Measurements from ENCODE around the gene RNASE7. TPM values are rescaled to one million over a fixed set of nuclear protein-coding genes. Genes with fewer than 3 reads are reported as not detected.

RNASE7 gene, protein sequence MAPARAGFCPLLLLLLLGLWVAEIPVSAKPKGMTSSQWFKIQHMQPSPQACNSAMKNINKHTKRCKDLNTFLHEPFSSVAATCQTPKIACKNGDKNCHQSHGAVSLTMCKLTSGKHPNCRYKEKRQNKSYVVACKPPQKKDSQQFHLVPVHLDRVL
- total RNA-seq (not detected), polyA plus RNA-seq (under 1 TPM; 0.13 to 0.18 TPM)
- long read RNA-seq, donor 1 = 0 reads
- long read RNA-seq, donor 2 = 0 reads
- long read RNA-seq, donor 3 = 0 reads
- long read RNA-seq, donor 4 = 0 reads
- long read RNA-seq, donor 5 = 0 reads

DNA sequence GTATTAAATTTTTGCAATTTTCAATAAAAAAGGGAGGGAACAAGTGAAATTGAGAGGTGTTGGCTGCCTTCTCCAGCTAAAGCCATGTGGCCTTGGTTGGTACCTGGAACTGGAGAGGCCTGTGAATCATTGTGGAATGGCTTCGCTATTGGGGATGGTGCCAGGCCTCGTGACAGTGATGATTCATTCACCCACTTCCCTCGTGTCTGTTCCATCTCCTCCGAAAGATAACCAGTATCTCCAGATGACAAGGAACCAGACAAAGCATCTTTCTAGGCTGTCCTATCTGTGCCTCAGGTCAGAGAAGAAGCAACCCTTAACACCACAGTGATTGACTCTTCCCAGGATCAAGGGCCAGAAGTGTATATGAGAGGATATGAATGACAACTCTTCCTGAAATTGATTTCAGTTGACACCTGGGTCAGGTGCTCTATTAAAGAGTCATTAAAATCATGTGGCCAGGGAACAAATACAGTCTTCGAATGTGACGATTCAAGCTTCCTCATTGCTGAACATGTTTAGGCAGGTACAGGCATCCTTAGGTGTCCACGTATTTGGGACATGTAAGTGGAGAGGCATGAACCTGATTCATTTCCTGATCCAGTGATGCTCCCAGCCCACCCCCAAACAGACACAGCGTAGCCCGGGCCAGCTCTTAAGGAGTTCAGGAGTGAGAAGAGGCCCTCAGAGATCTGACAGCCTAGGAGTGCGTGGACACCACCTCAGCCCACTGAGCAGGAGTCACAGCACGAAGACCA, at the start of gene RNASE7:
RNASE7 (plus strand) TSS at position 687 of the 758 bp plus-strand sequence. CDS start 631 bp downstream, outside the sequence.
- TF ChIP-seq, protein P1, sequence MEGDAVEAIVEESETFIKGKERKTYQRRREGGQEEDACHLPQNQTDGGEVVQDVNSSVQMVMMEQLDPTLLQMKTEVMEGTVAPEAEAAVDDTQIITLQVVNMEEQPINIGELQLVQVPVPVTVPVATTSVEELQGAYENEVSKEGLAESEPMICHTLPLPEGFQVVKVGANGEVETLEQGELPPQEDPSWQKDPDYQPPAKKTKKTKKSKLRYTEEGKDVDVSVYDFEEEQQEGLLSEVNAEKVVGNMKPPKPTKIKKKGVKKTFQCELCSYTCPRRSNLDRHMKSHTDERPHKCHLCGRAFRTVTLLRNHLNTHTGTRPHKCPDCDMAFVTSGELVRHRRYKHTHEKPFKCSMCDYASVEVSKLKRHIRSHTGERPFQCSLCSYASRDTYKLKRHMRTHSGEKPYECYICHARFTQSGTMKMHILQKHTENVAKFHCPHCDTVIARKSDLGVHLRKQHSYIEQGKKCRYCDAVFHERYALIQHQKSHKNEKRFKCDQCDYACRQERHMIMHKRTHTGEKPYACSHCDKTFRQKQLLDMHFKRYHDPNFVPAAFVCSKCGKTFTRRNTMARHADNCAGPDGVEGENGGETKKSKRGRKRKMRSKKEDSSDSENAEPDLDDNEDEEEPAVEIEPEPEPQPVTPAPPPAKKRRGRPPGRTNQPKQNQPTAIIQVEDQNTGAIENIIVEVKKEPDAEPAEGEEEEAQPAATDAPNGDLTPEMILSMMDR (IDR thresholded peaks at IDR 0.05; ENCODE audit: control extremely low read depth, extremely low read depth) = no peak
- no peak for DNase-seq
- WGBS, 2 donors = 67 to 71% methylated on average over 11 of the region's 11 CpGs
- Histone ChIP-seq H3K27me3 (ENCODE audit: control insufficient read depth in 3 of 3, insufficient read depth in 3 of 3, low read length in 2 of 3) (no peaks in the 10 kb centered on the region), H3K4me1 (ENCODE audit: control insufficient read depth in 5 of 5, insufficient read depth in 5 of 5, low read length in 5 of 5) (peaks cover 12 to 27% (median 23%) of the 10 kb centered on the region in 5 donors), H3K9ac (ENCODE audit: insufficient read depth in 1 of 2, low read length in 2 of 2) (no peak within 1 kb of the TSS), H3K27ac (ENCODE audit: low read depth in 1 of 2, low read length in 1 of 2) (peak within 1 kb of the TSS in 1 of 2 donors; percentile 25), H3K4me3 (no peak within 1 kb of the TSS), H3K9me3 (ENCODE audit: control insufficient read depth in 4 of 4, insufficient read depth in 3 of 4, low read length in 3 of 4) (peaks cover 0 to 2% (median 0%) of the 10 kb centered on the region in 4 donors), H3K36me3 (ENCODE audit: control insufficient read depth in 4 of 4, insufficient read depth in 4 of 4, low read length in 4 of 4) (no peaks in the 10 kb centered on the region)
- no peak for ATAC-seq (ENCODE audit: insufficient read depth, low FRiP score)

DNA sequence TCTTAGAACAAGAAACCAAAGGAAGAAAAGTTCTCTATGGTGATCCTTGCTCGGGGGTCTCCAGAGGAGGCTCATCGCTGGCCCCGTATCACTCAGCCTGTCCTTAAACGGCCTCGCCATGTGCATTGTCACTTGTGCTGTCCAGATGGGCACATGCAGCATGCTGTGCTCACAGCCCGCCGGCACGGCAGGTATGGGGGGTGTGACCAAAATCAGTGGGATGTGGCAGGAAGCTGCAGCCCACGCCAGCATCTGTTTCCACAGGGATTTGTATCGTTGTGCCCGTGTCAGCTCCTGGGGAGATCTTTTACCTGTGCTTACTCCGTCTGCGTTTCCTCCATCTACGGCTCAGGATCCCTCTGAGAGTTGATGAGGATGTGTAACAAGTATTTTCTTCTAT, 45.6 kb upstream of the RNASE7 start:
- TF ChIP-seq, protein P1 (IDR thresholded peaks at IDR 0.05; ENCODE audit: control extremely low read depth, extremely low read depth) = no peak
- H3K36me3 ChIP-seq (ENCODE audit: control insufficient read depth in 4 of 4, insufficient read depth in 4 of 4, low read length in 4 of 4) = peaks cover 30 to 38% (median 36%) of the 10 kb centered on the region in 4 donors
- no peak overlapping the region for H3K27ac ChIP-seq (ENCODE audit: low read depth in 1 of 2, low read length in 1 of 2)
- H3K9ac ChIP-seq (ENCODE audit: insufficient read depth in 1 of 2, low read length in 2 of 2) = no peak overlapping the region
- DNase-seq (no peak), ATAC-seq (ENCODE audit: insufficient read depth, low FRiP score) (no peak)
- H3K4me3 ChIP-seq = no peak overlapping the region
- peaks cover 0 to 2% (median 0%) of the 10 kb centered on the region in 5 donors for H3K4me1 ChIP-seq (ENCODE audit: control insufficient read depth in 5 of 5, insufficient read depth in 5 of 5, low read length in 5 of 5)
- no peaks in the 10 kb centered on the region for H3K27me3 ChIP-seq (ENCODE audit: control insufficient read depth in 3 of 3, insufficient read depth in 3 of 3, low read length in 2 of 3)
- no peaks in the 10 kb centered on the region for H3K9me3 ChIP-seq (ENCODE audit: control insufficient read depth in 4 of 4, insufficient read depth in 3 of 4, low read length in 3 of 4)
- 89 to 92% methylated on average over 14 of the region's 14 CpGs for WGBS, 2 donors

DNA sequence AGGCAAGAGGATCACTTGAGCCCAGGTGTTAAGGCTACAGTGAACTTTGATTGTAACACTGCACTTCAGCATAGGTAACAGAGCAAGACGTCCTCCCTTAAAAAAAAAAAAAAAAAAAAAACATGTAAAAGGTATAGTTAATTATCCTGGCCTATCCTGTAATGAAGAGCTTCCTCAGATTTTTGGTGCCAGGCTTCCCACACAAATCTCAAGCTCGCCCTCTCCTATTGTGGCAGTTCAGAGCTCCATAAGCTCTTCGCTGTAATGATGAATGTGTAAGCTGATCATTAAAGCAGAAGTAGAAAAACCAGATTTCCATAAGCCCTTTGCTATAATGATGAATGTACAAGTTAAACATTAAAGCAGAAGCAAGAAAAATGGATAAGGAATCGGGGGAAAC, 45.0 kb upstream of the RNASE7 start:
- 55 to 78% methylated on average over 4 of the region's 4 CpGs for WGBS, 2 donors
- Histone ChIP-seq H3K9me3 (ENCODE audit: control insufficient read depth in 4 of 4, insufficient read depth in 3 of 4, low read length in 3 of 4) (no peaks in the 10 kb centered on the region), H3K9ac (ENCODE audit: insufficient read depth in 1 of 2, low read length in 2 of 2) (no peak overlapping the region), H3K4me1 (ENCODE audit: control insufficient read depth in 5 of 5, insufficient read depth in 5 of 5, low read length in 5 of 5) (peaks cover 0 to 2% (median 0%) of the 10 kb centered on the region in 5 donors), H3K27me3 (ENCODE audit: control insufficient read depth in 3 of 3, insufficient read depth in 3 of 3, low read length in 2 of 3) (no peaks in the 10 kb centered on the region), H3K4me3 (no peak overlapping the region), H3K27ac (ENCODE audit: low read depth in 1 of 2, low read length in 1 of 2) (no peak overlapping the region), H3K36me3 (ENCODE audit: control insufficient read depth in 4 of 4, insufficient read depth in 4 of 4, low read length in 4 of 4) (peaks cover 27 to 38% (median 33%) of the 10 kb centered on the region in 4 donors)
- ATAC-seq (ENCODE audit: insufficient read depth, low FRiP score) (no peak), DNase-seq (peak in 1 of 3 donors; percentile 46)
- TF ChIP-seq, protein P1 (IDR thresholded peaks at IDR 0.05; ENCODE audit: control extremely low read depth, extremely low read depth) = no peak
